Psoas muscle (tissue), 8 donors: Measurements from ENCODE around the gene FALEC. TPM values are rescaled to one million over a fixed set of nuclear protein-coding genes. Genes with fewer than 3 reads are reported as not detected.
"Not testable (repeated sequence)": the region's sequence is repeated elsewhere in the genome, so short reads cannot be mapped to it uniquely, and the experiment has no call there.

Experiments
- ATAC-seq, 4 donors: fragments of 200-7000 bp; cut with Tn5 transposase; one replicate each; pipeline ENCODE4 v1.9.1; 2020; ENCODE audit warnings: moderate library complexity in 3 of 4, mild to moderate bottlenecking in 2 of 4
- DNase-seq, 2 donors: peaks; one replicate each; pipeline ENCODE4 v3.0.0-alpha.2; 2020
- H3K27ac ChIP-seq: fragments of 200-600 bp; one replicate; pipeline ENCODE4 v1.8.0; 2022
- H3K27me3 ChIP-seq, 3 donors: fragments of 200-600 bp in 1 of 3; one replicate each; pipeline versions ENCODE4 v1.6.1 to v1.8.0; 2013 to 2022; ENCODE audit warnings: low read length in 2 of 3, mild to moderate bottlenecking in 2 of 3, moderate library complexity in 1 of 3; ENCODE audit not compliant: insufficient read depth in 3 of 3
- H3K36me3 ChIP-seq, 2 donors: fragments of 200-600 bp in 1 of 2; one replicate each; pipeline versions ENCODE4 v1.6.1 to v1.8.0; 2013 to 2022; ENCODE audit warnings: low read depth in 1 of 2, mild to moderate bottlenecking in 1 of 2, moderate library complexity in 1 of 2; ENCODE audit not compliant: insufficient read depth in 1 of 2
- H3K4me1 ChIP-seq: fragments of 200-600 bp; one replicate; pipeline ENCODE4 v1.8.0; 2022
- H3K4me3 ChIP-seq: fragments of 200-600 bp; one replicate; pipeline ENCODE4 v1.8.0; 2022; ENCODE audit warnings: mild to moderate bottlenecking
- H3K9me3 ChIP-seq: fragments of 200-600 bp; one replicate; pipeline ENCODE4 v1.8.0; 2022
- CTCF ChIP-seq: fragments of 200-600 bp; IDR thresholded peaks from one replicate; pipeline ENCODE4 v1.8.0; 2022; ENCODE audit warnings: antibody characterized with exemption
- WGBS, 3 donors: extraction: QIAGEN DNeasy Blood & Tissue Kit; methylation state at CpG; one replicate each; pipeline versions ENCODE4 v1.1.6 to v1.1.7; 2013; 5-methylcytosine and 5-hydroxymethylcytosine counted together
- intact Hi-C, 2 donors: fragments of 100-400 bp; cut with DNase I; formaldehyde crosslinking; loops; one replicate each; pipeline versions ENCODE4 v1.11.0 to v1.14.2; 2022
- polyA plus RNA-seq, 3 donors: library from polyadenylated mRNA; stranded (reverse); fragments of 200-250 nt; gene quantifications; one replicate each; pipeline ENCODE4 v1.2.3, GENCODE V29; 2013
- total RNA-seq, 4 donors: library from RNA; stranded (reverse); fragmentation: NEBNext Ultra II Directional in 2 of 4; extraction: Animal tissue kit (Norgen Biotek cat#: 25700) in 2 of 4; gene quantifications; one replicate each; pipeline versions ENCODE4 v1.2.1 to v1.2.4, GENCODE V29; 2021 to 2023
- donor health status: healthy with polysubstance abuse.
- donor health status: DM: no; HTN: no; CAD: no; lungs with moderate emphysema.
- donor health status: Bipolar disorder and iron deficiency.
- donor health status: healthy.
- donor health status: DM: yes; HTN: yes; CAD: no.
- donor health status: DM: no; HTN: no; CAD: no.
- donor health status: DM: no; HTN: no; CAD: no.
- donor health status: DM: yes; HTN: yes; CAD: no.

The FALEC gene
- total and polyA plus RNA-seq, 7 donors: 0.38 to 1.2 (median 0.39) TPM; not detected in 4

- Histone ChIP-seq H3K27me3 (no peaks in the 10 kb centered on the region), H3K36me3 (peaks cover 10 to 33% of the 10 kb centered on the region in 2 donors), H3K4me1 (peaks cover 10% of the 10 kb centered on the region), H3K9me3 (no peaks in the 10 kb centered on the region), H3K4me3 (peak overlapping the region; percentile 92), H3K27ac (peak overlapping the region; percentile 100)
- no peak for DNase-seq
- 53 to 65% (median 61%) methylated on average over 15 of the region's 15 CpGs for whole genome bisulfite sequencing, 3 donors
- TF ChIP-seq CTCF: no peak
- intact Hi-C loops: loop anchor here (1.0 to 5.0 kb wide), 3 partner anchors 19 to 42 kb away; no protein-coding TSS in a partner anchor
- ATAC-seq: peak in 2 of 4 donors; percentile 0 to 7
Observed at GRCh38 chr1:150579945-150580642, 64.5 kb downstream of the FALEC start.

DNA sequence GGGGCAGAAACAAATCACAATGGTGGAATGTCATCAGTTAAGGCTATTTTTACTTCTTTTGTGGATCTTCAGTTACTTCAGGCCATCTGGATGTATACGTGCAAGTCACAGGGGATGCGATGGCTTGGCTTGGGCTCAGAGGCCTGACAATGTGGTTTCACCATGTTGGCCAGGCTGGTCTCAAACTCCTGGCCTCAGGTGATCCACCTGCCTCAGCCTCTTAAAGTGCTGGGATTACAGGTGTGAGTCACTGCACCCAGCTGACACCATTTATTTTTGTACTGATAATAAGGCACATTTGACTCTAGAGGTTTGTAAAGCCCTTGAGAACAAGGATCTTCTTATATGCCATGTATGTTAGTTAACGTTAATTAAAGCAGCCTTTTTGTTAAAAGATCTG, 65.4 kb downstream of the FALEC start:
- DNase-seq, intact Hi-C loops, H3K27me3 ChIP-seq, ATAC-seq, H3K9me3 ChIP-seq, H3K4me1 ChIP-seq, H3K4me3 ChIP-seq: not testable (repeated sequence)
- WGBS, 3 donors: 80 to 92% (median 90%) methylated on average over 3 of the region's 3 CpGs
- Histone ChIP-seq H3K36me3 (peaks cover 4 to 24% of the 10 kb centered on the region in 2 donors), H3K27ac (peak overlapping the region; percentile 34)

DNA sequence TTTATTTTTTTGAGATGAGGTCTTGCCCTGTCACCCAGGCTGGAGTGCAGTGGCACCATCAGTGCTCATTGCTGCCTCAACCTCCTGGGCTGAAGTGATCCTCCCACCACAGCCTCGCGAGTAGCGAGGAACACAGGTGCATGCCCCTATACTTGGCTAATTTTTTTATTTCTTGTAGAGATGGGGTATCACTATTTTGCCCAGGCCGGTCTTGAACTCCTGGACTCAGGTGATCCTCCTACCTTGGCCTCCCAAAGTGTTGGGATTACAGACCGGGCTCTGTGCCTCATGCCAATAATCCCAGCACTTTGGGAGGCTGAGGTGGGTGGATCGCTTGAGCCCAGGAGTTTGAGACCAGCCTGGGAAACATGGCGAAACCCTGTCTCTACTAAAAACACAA, 65.9 kb downstream of the FALEC start:
- Histone ChIP-seq H3K36me3 (peaks cover 3 to 20% of the 10 kb centered on the region in 2 donors), H3K27ac (peak overlapping the region; percentile 34)
- ATAC-seq, intact Hi-C loops, H3K9me3 ChIP-seq, DNase-seq, H3K4me1 ChIP-seq, H3K27me3 ChIP-seq, H3K4me3 ChIP-seq: not testable (repeated sequence)
- 96 to 97% (median 96%) methylated on average over 7 of the region's 7 CpGs for WGBS, 3 donors

DNA sequence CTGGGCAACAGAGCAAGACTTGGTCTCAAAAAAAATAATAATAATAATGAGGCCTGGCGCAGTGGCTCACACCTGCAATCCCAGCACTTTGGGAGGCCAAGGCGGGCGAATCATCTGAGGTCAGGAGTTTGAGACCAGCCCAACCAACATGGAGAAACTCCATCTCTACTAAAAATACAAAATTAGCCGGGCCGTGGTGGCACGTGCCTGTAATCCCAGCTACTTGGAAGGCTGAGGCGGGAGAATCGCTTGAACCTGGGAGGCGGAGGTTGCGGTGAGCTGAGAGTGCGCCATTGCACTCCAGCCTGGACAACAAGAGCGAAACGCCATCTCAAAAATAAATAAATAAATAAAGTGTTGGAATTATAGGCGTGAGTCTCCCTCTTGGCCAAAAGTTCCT, 66.4 kb downstream of the FALEC start:
- 89 to 96% (median 93%) methylated on average over 14 of the region's 14 CpGs for WGBS, 3 donors
- intact Hi-C loops: not testable (repeated sequence)

DNA sequence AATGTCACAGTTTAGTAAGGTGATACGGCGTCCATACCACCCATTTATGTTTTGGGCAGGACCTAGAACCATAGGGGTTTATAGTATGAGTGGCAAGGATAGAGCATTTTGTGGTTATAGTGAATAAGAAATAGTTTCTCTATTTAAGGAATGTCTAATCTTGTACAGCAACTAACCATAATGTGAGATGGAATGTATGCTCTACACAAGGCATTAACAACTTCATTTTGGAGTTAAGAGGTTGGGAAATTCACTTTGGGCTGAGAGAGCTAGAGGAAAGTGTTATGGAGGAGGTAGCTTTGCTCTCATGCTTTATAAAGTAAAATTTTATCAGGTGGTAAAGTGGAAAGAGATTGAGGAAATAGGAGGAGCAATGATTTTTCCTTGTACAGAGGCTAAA, 66.8 kb downstream of the FALEC start:
- ATAC-seq: no peak
- peak overlapping the region; percentile 16 for H3K27ac ChIP-seq
- no peaks in the 10 kb centered on the region for H3K27me3 ChIP-seq
- 66 to 100% (median 92%) methylated on average over 2 of the region's 2 CpGs for WGBS, 3 donors
- no peak for TF ChIP-seq CTCF
- no peak for DNase-seq
- peaks cover 0 to 10% of the 10 kb centered on the region in 2 donors for H3K36me3 ChIP-seq
- H3K4me3 ChIP-seq: no peak overlapping the region
- intact Hi-C loops: no loop called here
- no peaks in the 10 kb centered on the region for H3K9me3 ChIP-seq
- H3K4me1 ChIP-seq: peaks cover 6% of the 10 kb centered on the region

More for the DNA sequence above, 66.4 kb downstream of the FALEC start:
- not testable (repeated sequence) for H3K4me3 ChIP-seq, H3K9me3 ChIP-seq, DNase-seq, H3K27me3 ChIP-seq, H3K4me1 ChIP-seq, ATAC-seq, H3K27ac ChIP-seq
- peaks cover 2 to 14% of the 10 kb centered on the region in 2 donors for H3K36me3 ChIP-seq

Other genes with a start within 250 kb of the FALEC start
- gene APH1A, start 246.7 kb upstream of the FALEC start, total RNA-seq: 10 to 100 TPM; 33.1 to 69.3 (median 51.1) TPM
- gene APH1A, start 246.7 kb upstream of the FALEC start, polyA plus RNA-seq: 10 to 100 TPM; 48.5 to 91.5 (median 69.7) TPM
- gene C1orf54, start 243.0 kb upstream of the FALEC start, total RNA-seq: 1 to 10 TPM; 4.7 to 7.6 (median 6.1) TPM
- 1 to 10 TPM; 6.4 to 7.0 (median 6.8) TPM for gene C1orf54, start 243.0 kb upstream of the FALEC start, polyA plus RNA-seq
- gene CIART, start 233.2 kb upstream of the FALEC start, total RNA-seq: 10 to 100 TPM in 3 of 4 donors, 1 to 10 TPM in 1; 6.2 to 23.4 (median 14.5) TPM
- 10 to 100 TPM in 2 of 3 donors, 1 to 10 TPM in 1; 1.6 to 11.7 (median 11.6) TPM for gene CIART, start 233.2 kb upstream of the FALEC start, polyA plus RNA-seq
- gene MRPS21, start 221.9 kb upstream of the FALEC start, total RNA-seq: 10 to 100 TPM; 50.1 to 55.0 (median 53.2) TPM
- 10 to 100 TPM; 53.4 to 87.8 (median 55.6) TPM for gene MRPS21, start 221.9 kb upstream of the FALEC start, polyA plus RNA-seq
- 10 to 100 TPM; 20.4 to 35.9 (median 22.2) TPM for gene PRPF3, start 194.2 kb upstream of the FALEC start, total RNA-seq
- gene PRPF3, start 194.2 kb upstream of the FALEC start, polyA plus RNA-seq: 10 to 100 TPM; 16.1 to 39.0 (median 24.1) TPM
- gene RPRD2, start 151.6 kb upstream of the FALEC start, total RNA-seq: 10 to 100 TPM; 18.5 to 33.7 (median 29.7) TPM
- gene RPRD2, start 151.6 kb upstream of the FALEC start, polyA plus RNA-seq: 10 to 100 TPM in 1 of 3 donors, 1 to 10 TPM in 2; 5.0 to 22.1 (median 8.9) TPM
- 10 to 100 TPM; 20.8 to 44.5 (median 32.9) TPM for gene TARS2, start 28.3 kb upstream of the FALEC start, total RNA-seq
- 10 to 100 TPM in 2 of 3 donors, 1 to 10 TPM in 1; 9.6 to 24.0 (median 13.5) TPM for gene TARS2, start 28.3 kb upstream of the FALEC start, polyA plus RNA-seq
- gene ECM1, start 7.6 kb upstream of the FALEC start, total RNA-seq: 1 to 10 TPM; 2.9 to 4.6 (median 4.1) TPM
- gene ECM1, start 7.6 kb upstream of the FALEC start, polyA plus RNA-seq: 1 to 10 TPM; 1.8 to 8.5 (median 2.7) TPM
- gene ADAMTSL4, start 33.7 kb downstream of the FALEC start, total RNA-seq: 100 to 1,000 TPM in 1 of 4 donors, 10 to 100 TPM in 3; 17.1 to 109 (median 31.6) TPM
- 10 to 100 TPM in 2 of 3 donors, 1 to 10 TPM in 1; 7.4 to 32.6 (median 20.4) TPM for gene ADAMTSL4, start 33.7 kb downstream of the FALEC start, polyA plus RNA-seq
- gene MCL1, start 63.9 kb downstream of the FALEC start, total RNA-seq: 100 to 1,000 TPM; 101 to 192 (median 129) TPM
- 100 to 1,000 TPM in 2 of 3 donors, 10 to 100 TPM in 1; 97.2 to 179 (median 108) TPM for gene MCL1, start 63.9 kb downstream of the FALEC start, polyA plus RNA-seq
- gene ENSA, start 113.9 kb downstream of the FALEC start, total RNA-seq: 100 to 1,000 TPM; 120 to 196 (median 162) TPM
- gene ENSA, start 113.9 kb downstream of the FALEC start, polyA plus RNA-seq: 100 to 1,000 TPM in 2 of 3 donors, 10 to 100 TPM in 1; 76.7 to 199 (median 130) TPM
- 10 to 100 TPM; 12.0 to 22.4 (median 13.6) TPM for gene GOLPH3L, start 181.4 kb downstream of the FALEC start, total RNA-seq
- 10 to 100 TPM in 2 of 3 donors, 1 to 10 TPM in 1; 6.6 to 27.5 (median 11.5) TPM for gene GOLPH3L, start 181.4 kb downstream of the FALEC start, polyA plus RNA-seq
- under 1 TPM in 1 of 4 donors, not detected in 3; 0.48 TPM for gene HORMAD1, start 205.1 kb downstream of the FALEC start, total RNA-seq
- not detected for gene HORMAD1, start 205.1 kb downstream of the FALEC start, polyA plus RNA-seq